ENCODE results near the gene GTF2H4.
"Not testable (repeated sequence)": the region's sequence is repeated elsewhere in the genome, so short reads cannot be mapped to it uniquely, and the experiment has no call there.

GTF2H4 gene

DNA sequence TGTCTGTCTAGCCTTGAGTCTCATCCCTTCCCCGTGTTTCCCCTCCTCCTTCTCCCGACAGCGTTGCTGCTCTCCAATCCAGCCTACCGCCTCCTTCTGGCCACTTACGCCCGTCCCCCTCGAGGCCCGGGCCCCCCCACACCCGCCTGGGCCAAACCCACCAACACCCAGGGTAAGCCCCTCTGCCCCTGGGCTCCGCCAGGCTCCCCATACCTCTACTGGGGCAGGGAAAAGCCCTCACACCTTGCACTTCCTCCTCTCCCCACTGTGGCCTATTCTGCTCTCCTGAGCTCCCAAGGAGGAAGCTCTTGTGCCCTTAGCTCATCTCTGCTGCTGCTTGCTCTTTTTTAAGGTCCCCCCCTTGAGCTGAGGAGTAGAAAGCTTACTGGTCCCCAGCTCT, 12.7 kb upstream of the GTF2H4 start:
- DNase-seq, result no peak

DNA sequence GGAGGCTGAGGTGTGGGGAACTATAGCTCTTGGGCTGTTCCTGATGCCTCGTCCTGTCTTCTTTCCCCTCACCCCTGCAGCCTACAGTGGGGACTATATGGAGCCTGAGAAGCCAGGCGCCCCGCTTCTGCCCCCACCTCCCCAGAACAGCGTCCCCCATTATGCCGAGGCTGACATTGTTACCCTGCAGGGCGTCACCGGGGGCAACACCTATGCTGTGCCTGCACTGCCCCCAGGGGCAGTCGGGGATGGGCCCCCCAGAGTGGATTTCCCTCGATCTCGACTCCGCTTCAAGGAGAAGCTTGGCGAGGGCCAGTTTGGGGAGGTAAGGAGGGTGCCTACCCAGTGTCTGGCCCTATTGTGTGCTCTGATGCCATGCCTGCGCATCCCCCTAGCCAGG, 11.5 kb upstream of the GTF2H4 start:
- DNase-seq, result no peak

DNA sequence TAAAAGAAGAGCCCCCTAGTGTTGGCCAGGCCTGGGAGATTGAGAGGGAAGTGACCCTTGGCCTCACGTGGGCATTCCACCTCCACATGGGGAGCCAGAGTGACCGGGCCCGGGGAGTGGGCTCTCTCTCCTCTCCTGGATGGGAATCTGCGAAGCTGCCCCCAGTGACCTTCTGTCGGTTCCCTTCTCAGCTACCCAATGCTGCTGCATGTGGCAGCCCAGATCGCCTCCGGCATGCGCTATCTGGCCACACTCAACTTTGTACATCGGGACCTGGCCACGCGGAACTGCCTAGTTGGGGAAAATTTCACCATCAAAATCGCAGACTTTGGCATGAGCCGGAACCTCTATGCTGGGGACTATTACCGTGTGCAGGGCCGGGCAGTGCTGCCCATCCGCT, 10.1 kb upstream of the GTF2H4 start:
- DNase-seq, result no peak

- DNase-seq, result no peak
Observed at GRCh38 chr6:30898750-30899360, 9.2 kb upstream of the GTF2H4 start.

- no peak for DNase-seq
Observed at GRCh38 chr6:30900863-30901417, 7.1 kb upstream of the GTF2H4 start.

DNA sequence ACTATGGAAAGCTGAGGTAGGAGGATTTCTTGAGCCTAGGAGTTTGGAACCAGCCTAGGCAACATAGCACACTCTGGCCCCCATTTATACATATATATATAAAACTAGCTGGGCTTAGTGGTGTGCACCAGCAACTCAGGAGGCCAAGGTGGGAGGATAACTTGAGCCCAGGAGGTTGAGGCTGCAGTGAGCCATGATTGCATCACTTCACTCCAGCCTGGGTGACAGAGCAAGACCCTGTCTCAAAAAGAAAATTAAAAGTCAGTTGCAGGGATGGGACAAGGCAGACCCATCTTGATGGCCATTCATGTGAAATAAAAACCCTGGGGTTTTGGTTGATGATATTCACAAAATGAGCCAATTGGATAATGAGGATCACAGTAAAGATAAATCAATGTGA, 6.6 kb upstream of the GTF2H4 start:
- no peak for DNase-seq

GRCh38 chr6:30902196-30902595, 5.8 kb upstream of the GTF2H4 start:
- not testable (repeated sequence) for DNase-seq

- no peak for DNase-seq
Observed at GRCh38 chr6:30902709-30903108, 5.3 kb upstream of the GTF2H4 start.

GRCh38 chr6:30903236-30903635, 4.8 kb upstream of the GTF2H4 start:
- DNase-seq, result no peak

DNA sequence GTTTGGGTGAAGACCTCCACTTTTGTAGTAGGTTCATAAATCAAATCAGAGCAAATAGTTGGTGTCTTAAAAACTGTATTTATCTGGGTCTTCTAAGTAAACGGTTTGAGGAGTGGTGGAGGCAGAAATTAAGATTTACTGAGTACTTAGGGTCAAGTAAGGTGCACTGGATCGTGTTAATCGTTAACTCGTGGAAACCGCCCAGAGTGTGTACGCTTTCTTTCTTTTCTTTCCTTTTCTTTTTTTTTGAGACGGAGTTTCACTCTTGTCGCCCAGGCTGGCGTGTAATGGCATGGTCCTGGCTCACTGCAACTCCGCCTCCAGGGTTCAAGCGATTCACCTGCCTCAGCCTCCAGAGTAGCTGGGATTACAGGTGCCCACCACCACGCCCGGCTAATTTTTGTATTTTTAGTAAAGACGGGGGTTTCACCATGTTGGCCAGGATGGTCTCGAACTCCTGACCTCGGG, 683 bp upstream of the GTF2H4 start:
- DNase-seq, result not testable (repeated sequence)

GRCh38 chr6:30908700-30909099, 693 bp downstream of the GTF2H4 start:
- DNase-seq, result no peak

DNA sequence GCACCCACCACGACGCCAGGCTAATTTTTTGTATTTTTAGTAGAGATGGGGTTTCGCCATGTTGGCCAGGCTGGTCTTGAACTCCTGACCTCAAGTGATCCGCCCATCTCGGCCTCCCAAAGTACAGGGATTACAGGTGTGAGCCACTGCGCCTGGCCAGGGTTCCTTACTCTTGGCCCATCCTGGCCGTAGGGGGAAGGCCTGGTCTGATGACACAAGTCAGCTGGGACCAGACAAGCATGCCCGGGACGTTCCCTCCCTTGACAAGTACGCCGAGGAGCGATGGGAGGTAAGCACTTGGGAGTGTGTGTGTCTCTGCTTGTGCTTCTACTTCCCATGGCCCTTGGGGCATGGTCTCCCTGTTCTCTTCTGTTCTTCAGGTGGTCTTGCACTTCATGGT, 2.5 kb downstream of the GTF2H4 start:
- not testable (repeated sequence) for DNase-seq

DNA sequence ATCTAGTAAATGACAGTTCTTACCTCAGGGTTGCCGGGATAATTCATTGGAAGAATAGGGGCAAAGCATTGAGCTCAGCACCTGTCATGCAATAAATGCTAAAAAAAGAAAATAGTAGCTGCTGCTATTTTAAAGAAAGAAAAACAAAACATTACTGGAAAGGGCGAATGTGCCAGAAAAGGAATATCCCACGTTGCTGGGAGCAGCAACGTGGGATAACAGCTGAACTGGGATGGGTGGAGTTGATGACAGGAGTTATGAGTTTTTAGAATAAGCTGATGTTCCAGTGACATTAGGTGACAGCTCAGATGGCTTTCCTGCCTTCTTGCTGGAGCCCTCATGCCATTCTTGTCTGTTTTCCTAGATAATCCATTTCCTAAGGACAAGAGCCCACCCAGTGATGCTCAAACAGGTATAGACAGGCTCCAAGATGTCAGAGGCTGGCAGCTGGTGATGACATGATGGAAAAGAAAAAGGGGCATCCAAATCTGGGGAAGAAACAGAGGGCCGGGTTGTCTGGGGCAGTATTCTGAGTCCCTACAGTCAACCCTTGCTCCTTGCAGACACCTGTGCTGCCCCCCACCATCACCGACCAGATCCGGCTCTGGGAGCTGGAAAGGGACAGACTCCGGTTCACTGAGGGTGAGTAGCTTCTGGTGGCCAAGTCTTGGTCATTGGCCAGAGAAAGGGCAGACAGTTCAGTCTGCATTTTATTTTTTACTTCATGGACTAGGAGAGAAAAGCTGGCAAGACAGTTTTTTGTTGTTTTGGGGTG, 4.9 kb downstream of the GTF2H4 start:
- no peak for DNase-seq

GRCh38 chr6:30913721-30914075, 5.7 kb downstream of the GTF2H4 start:
- DNase-seq, result no peak

DNA sequence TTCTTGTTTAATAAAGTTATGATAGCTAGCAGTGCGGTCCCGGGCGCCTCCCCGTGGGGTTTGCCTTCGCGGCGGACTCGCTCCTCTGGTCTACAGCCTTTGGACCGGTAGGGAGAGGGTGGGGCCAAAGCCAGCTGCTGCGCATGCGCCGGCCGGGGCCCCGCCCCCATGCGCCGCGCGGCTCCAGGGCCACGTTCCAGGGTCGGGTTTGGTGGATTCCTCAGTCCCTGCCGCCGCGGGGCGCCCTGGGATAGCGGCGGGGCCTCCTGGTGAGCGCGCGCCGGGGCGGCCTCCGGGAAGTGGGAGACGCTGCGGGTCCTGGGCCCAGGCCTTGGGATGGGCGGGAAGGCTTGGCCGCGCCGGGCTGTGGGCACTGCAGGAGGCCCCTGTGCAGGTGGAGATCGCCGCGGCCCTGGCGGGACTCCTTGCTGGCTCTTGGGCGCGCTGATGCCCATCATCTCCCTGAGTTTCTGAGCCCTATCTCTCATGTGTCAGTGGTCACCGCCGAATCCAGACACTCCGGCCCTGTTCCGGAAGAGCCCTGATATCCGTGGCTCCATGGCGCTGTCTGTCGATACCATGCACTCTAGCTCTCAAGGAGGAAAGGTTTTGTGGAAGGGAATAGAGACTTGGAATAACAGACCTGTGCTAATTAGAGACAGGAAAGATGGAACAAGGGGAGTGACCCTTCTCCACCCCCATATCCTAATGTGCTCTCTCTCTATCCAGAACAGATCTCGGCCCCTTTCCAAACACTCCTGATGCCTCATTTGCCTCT, 6.3 kb downstream of the GTF2H4 start, which contains the start of gene VARS2:
Gene VARS2 (plus strand): TSS at position 163 of the 778 bp plus-strand sequence. CDS start 599 bp downstream, at position 762.
- DNase-seq, result peak; percentile 47

- DNase-seq, result no peak
Observed at GRCh38 chr6:30914854-30915590, 7.0 kb downstream of the GTF2H4 start.

GRCh38 chr6:30915591-30915946, 7.6 kb downstream of the GTF2H4 start:
- no peak for DNase-seq

- no peak for DNase-seq
Observed at GRCh38 chr6:30917041-30917440, 9.0 kb downstream of the GTF2H4 start.

DNA sequence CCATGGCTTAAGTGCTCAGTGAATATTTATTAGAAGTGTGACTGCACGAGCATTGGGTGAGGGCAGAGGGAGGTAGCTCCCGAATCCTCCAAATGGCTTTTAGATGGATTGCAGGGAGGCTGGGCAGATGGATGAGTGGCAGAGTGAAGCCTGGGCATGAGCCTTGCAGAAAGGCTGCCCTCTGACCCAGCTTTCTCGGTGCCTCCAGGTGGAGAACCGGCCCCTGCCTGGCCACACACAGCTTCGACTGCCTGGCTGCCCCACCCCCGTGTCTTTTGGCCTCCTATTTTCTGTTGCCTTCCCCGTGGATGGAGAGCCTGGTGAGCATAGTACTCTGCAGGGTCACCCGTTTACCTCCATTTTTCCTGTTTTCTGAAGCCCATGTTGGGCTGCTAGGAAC, 9.5 kb downstream of the GTF2H4 start:
- DNase-seq, result no peak

- no peak for DNase-seq
Observed at GRCh38 chr6:30918670-30919069, 10.7 kb downstream of the GTF2H4 start.

DNA sequence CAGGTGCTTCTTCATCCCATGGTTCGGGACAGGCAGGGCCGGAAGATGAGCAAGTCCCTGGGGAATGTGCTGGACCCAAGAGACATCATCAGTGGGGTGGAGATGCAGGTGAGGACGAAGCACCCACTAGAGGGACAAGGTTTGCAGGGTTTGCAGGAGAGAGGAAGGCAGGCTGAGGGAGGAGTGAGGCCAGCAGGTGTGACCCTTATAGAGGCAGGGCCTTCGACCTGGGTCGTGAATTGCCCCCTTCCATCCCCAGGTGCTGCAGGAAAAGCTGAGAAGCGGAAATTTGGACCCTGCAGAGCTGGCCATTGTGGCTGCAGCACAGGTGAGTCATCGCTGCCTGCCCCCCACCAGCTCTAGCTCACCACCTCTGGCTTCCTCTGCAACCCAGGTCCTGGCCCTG, 14.4 kb downstream of the GTF2H4 start:
- no peak for DNase-seq

DNA sequence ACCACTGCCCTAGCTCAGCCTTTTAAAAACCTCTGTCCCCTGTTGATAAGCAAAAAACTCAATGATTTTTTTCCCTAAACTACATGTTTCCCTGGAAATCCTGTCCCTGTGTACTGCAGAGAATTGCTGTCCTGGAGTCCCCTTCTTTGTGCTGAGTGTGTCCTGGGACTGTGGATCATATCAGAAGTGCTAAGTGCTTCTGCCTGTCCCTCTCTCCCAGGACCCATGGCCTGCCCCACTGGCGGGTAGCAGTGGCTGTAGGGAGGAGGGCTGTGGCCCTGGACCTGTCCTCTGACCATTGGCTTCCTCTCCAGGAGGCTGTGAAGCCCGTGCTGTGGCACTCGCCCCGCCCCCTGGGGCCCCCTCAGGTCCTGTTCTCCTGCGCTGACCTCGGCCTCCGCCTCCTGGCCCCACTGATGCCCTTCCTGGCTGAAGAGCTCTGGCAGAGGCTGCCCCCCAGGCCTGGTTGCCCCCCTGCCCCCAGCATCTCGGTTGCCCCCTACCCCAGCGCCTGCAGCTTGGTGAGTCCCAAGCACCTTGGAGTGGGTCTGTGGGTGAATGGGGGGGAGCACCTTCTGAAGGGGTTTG, 16.1 kb downstream of the GTF2H4 start:
- DNase-seq, result not testable (repeated sequence)

Data from NCI-H2081 treated with DMSO at 0.1 percent for 48 hours (cell line).